GM06990 (cell line): Measurements from ENCODE around the gene LYPD6B.

Source experiments
- DNase-seq: peaks from one replicate; pipeline ENCODE4 v3.0.0-alpha.2; 2011; ENCODE audit not compliant: insufficient read length; ENCODE audit errors: extremely low read depth
- H3K27me3 ChIP-seq: replicated peaks from 2 replicates; pipeline ENCODE4 v1.6.0; 2011; ENCODE audit warnings: low read length; ENCODE audit not compliant: control insufficient read depth, insufficient read depth
- H3K36me3 ChIP-seq: 2 replicates; pipeline ENCODE4 v1.5.1; 2011; ENCODE audit warnings: low read length; ENCODE audit not compliant: control insufficient read depth, insufficient read depth
- H3K4me3 ChIP-seq: replicated peaks from 2 replicates; pipeline ENCODE4 v1.5.1; 2011; ENCODE audit warnings: low read depth, mild to moderate bottlenecking, control low read depth, low read length
- CTCF ChIP-seq: IDR thresholded peaks from 2 replicates; pipeline ENCODE4 v1.5.1; 2011; ENCODE audit warnings: low read length, control low read depth, mild to moderate bottlenecking, inconsistent platforms; ENCODE audit not compliant: insufficient read depth, poor library complexity, severe bottlenecking

The LYPD6B gene

GRCh38 chr2:149221002-149221401 is 182.5 kb downstream of the LYPD6B start:
- no peak for TF ChIP-seq CTCF
- DNase-seq, result no peak
- H3K36me3 ChIP-seq, result no peaks in the 10 kb centered on the region
- H3K4me3 ChIP-seq, result no peak overlapping the region
- no peaks in the 10 kb centered on the region; the same call in 1 of the 2 replicates for H3K27me3 ChIP-seq

- no peaks in the 10 kb centered on the region for H3K36me3 ChIP-seq
- H3K27me3 ChIP-seq, result no peaks in the 10 kb centered on the region; the same call in 1 of the 2 replicates
- TF ChIP-seq CTCF, result no peak
- DNase-seq, result no peak
- H3K4me3 ChIP-seq, result no peak overlapping the region
Measured at GRCh38 chr2:149221898-149222297, 183.4 kb downstream of the LYPD6B start.

DNA sequence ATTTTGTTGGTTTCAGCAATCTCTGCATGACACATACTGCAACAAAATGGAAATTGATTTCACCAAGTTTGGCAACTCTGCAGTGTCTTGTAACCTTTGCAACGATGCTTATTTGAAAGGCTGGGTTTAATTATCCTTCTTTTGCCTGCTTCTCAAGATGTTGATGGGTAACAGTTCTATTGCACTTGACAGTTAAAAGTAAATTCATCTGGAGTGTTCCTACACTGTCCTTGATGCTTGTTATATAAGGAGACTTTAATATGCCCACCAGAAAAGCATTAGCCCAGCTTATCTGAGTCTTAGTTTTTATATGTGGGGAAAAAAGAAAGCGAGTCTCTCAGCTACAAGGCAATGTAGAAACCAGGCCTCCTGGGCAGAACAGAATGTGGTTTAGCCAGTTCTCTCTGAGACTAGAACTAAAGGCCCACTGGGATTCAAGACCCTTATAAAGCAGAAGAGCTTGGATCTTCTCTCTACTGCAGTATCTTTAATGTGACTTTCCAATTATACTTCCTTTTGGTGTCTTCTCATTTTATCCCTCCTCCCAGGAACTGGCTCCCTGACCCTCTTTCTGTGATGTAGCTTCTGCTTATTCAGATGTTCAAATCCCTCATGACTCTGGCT is 185.1 kb downstream of the LYPD6B start:
- no peak for TF ChIP-seq CTCF
- H3K27me3 ChIP-seq, result no peaks in the 10 kb centered on the region; the same call in 1 of the 2 replicates
- H3K36me3 ChIP-seq, result no peaks in the 10 kb centered on the region
- no peak for DNase-seq
- H3K4me3 ChIP-seq, result no peak overlapping the region

DNA sequence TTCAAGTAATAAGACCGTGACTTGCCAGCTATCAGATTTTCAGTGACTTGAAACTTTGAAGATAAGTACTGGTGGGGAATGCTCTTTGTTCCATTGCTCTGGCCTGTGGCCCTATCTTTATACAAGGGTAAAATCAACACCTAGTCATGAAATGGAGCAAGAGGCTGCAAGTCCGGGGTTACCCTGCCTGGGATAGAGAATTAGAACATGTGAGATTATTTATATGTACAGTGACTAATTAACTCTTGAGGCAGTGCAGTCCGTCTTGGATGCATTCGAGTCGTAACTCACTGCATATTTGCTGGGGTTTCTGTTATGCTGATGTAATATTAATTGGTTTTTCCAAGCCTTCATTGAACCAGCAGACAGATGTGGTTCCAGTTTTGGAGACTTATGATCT is 186.0 kb downstream of the LYPD6B start:
- TF ChIP-seq CTCF, result no peak
- no peak for DNase-seq

GRCh38 chr2:149225446-149225845 is 186.9 kb downstream of the LYPD6B start:
- Histone ChIP-seq H3K36me3 (no peaks in the 10 kb centered on the region), H3K4me3 (no peak overlapping the region), H3K27me3 (no peaks in the 10 kb centered on the region; the same call in 1 of the 2 replicates)
- TF ChIP-seq CTCF, result no peak
- no peak for DNase-seq

More for the DNA sequence above, 186.0 kb downstream of the LYPD6B start:
- Histone ChIP-seq H3K4me3 (no peak overlapping the region), H3K27me3 (no peaks in the 10 kb centered on the region; the same call in 1 of the 2 replicates), H3K36me3 (no peaks in the 10 kb centered on the region)

DNA sequence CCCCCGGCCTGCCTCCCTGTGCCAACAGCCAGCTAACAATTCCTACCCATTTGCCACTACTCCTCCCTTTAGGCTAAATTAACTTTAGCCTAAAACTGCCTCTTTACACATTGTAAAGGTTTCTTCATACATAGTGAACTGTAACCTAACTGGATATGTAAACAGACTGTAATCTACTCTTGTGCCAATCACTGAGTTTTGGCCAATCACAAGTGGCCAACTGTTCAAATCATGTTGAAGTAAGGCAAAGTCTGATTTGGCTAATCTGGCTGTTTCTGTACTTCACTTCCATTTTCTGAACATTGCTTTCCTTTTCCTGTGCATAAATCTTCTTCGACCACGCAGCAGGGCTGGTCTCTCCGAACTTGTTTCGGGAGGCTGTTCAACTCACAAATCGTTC is 188.3 kb downstream of the LYPD6B start:
- H3K27me3 ChIP-seq, result no peaks in the 10 kb centered on the region; the same call in 1 of the 2 replicates
- no peaks in the 10 kb centered on the region for H3K36me3 ChIP-seq
- TF ChIP-seq CTCF, result no peak
- no peak overlapping the region for H3K4me3 ChIP-seq
- DNase-seq, result no peak
